ENCODE measurements around the gene NCR3LG1.
"Not testable (repeated sequence)": the region's sequence is repeated elsewhere in the genome, so short reads cannot be mapped to it uniquely, and the experiment has no call there.

NCR3LG1 gene

GRCh38 chr11:17416492-17416891, 64.9 kb downstream of the NCR3LG1 start:
- no peaks in the 10 kb centered on the region for H3K9me3 Mint-ChIP-seq
- no peaks in the 10 kb centered on the region for H3K36me3 Mint-ChIP-seq
- H3K27me3 Mint-ChIP-seq: peaks cover 17% of the 10 kb centered on the region
- ATAC-seq (ENCODE audit: low read depth) (no peak), DNase-seq (ENCODE audit: low spot score in 2 of 2) (no peak)
- no peak overlapping the region for H3K4me3 Mint-ChIP-seq
- H3K27ac Mint-ChIP-seq: no peak overlapping the region
- H3K4me1 Mint-ChIP-seq: no peaks in the 10 kb centered on the region

DNA sequence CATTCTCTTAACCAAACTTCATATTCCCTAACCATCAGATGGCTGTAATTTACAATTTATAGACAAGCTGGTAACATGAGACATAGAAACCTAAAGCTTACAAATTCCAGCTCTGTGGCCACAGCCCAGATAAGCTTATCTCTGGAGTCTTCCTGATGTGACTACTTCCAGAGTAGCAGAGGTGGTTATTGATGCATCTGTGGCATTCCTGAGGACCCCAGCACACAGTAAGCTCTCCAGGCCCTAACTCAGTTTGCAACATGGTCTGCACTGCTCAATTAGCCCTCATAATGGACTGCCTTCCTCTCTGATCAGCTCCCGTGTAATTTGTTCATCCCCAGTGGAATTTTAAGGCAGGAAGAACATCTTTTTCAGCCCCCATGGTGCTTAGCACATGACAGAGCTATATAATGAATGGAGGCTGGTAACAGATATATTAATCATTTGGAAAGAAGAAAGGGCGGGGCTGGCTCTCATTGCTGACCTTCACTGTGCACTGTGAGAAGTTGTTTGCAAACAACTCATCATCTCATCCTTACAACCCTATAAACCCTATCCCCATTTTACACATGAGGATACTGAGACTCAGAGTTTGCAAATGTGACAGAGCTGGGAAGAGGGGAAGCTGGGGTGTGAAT, 67.0 kb downstream of the NCR3LG1 start:
- Mint-ChIP-seq H3K4me3 (no peak overlapping the region), H3K27ac (no peak overlapping the region), H3K9me3 (no peaks in the 10 kb centered on the region), H3K36me3 (no peaks in the 10 kb centered on the region), H3K4me1 (no peaks in the 10 kb centered on the region), H3K27me3 (peaks cover 25% of the 10 kb centered on the region)
- DNase-seq (ENCODE audit: low spot score in 2 of 2) (no peak), ATAC-seq (ENCODE audit: low read depth) (no peak)

GRCh38 chr11:17421781-17422180, 70.2 kb downstream of the NCR3LG1 start:
- Mint-ChIP-seq H3K4me3 (no peak overlapping the region), H3K4me1 (no peaks in the 10 kb centered on the region), H3K9me3 (no peaks in the 10 kb centered on the region), H3K27me3 (peaks cover 23% of the 10 kb centered on the region), H3K27ac (no peak overlapping the region), H3K36me3 (no peaks in the 10 kb centered on the region)
- no peak for ATAC-seq (ENCODE audit: low read depth)
- no peak for DNase-seq (ENCODE audit: low spot score in 2 of 2)

DNA sequence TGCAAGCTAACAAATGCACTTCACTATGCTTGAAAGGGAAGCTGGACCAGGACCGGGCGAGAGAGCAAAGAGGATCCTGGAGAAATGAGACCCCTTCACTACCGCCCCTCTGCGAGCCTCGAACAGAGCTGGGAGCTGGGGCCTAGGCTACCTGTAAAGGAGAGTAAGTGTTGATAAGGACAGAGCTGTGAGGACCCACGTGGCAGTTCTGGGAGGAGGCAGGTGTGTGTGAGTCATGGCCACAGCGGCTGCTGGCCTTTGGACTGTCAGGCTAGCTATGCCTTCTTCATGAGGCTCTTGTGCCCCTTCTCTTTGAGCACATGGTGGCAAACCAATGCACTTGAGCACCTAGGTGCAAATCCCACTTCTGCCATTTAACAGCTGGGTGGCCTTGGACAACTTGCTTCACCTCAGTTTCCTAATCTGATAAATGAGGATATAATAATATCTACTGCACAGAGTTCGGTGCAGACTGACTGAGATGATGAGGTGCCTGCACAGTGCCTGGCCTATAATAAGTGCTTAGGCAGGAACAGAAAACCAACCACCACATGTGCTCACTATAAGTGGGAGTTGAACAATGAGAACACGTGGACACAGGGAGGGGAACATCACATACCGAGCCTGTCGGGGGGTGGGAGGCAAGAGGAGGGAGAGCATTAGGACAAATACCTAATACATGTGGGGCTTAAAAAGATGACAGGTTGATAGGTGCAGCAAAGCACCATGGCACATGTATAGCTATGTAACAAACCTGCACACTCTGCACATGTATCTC, 72.1 kb downstream of the NCR3LG1 start:
- peaks cover 23% of the 10 kb centered on the region for H3K27me3 Mint-ChIP-seq
- H3K27ac Mint-ChIP-seq: no peak overlapping the region
- H3K4me1 Mint-ChIP-seq: no peaks in the 10 kb centered on the region
- H3K36me3 Mint-ChIP-seq: no peaks in the 10 kb centered on the region
- DNase-seq (ENCODE audit: low spot score in 2 of 2) (no peak), ATAC-seq (ENCODE audit: low read depth) (no peak)
- H3K4me3 Mint-ChIP-seq: no peak overlapping the region
- no peaks in the 10 kb centered on the region for H3K9me3 Mint-ChIP-seq

DNA sequence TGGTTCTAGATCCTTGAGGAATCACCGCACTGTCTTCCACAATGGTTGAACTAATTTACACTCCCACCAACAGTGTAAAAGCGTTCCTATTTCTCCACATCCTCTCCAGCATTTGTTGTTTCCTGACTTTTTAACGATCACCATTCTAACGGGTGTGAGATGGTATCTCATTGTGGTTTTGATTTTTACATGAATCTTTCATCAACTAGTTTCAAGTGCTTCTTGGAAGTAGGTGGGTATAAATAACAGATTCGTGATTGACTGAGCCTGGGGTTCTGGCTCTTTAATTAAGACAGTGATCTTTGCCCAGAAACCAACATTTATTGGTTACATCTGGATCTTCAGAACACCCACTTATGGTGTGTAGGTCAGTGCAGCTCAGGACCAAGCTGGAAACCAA, 74.6 kb downstream of the NCR3LG1 start:
- H3K27me3 Mint-ChIP-seq: peaks cover 24% of the 10 kb centered on the region
- not testable (repeated sequence) for H3K36me3 Mint-ChIP-seq; H3K4me1 Mint-ChIP-seq; H3K27ac Mint-ChIP-seq; ATAC-seq (ENCODE audit: low read depth); H3K4me3 Mint-ChIP-seq; H3K9me3 Mint-ChIP-seq; DNase-seq (ENCODE audit: low spot score in 2 of 2)
